IPS-20b (cell line): ENCODE results near the gene KCNH5.

Experiments used
- H3K27ac ChIP-seq: one replicate; pipeline ENCODE4 v1.5.1; 2013; ENCODE audit warnings: low read length
- H3K27me3 ChIP-seq: 2 replicates; pipeline ENCODE4 v1.6.1; 2013; ENCODE audit warnings: mild to moderate bottlenecking, low read length, inconsistent platforms; ENCODE audit not compliant: insufficient read depth
- H3K36me3 ChIP-seq: 2 replicates; pipeline ENCODE4 v1.6.1; 2013; ENCODE audit warnings: low read depth, mild to moderate bottlenecking, inconsistent platforms, low read length, moderate library complexity; ENCODE audit not compliant: insufficient read depth
- H3K4me1 ChIP-seq: 2 replicates; pipeline ENCODE4 v1.6.1; 2013; ENCODE audit warnings: mild to moderate bottlenecking, control low read depth, inconsistent platforms, low read length, moderate library complexity; ENCODE audit not compliant: insufficient read depth
- H3K4me3 ChIP-seq: 2 replicates; pipeline ENCODE4 v1.5.1; 2013; ENCODE audit warnings: mild to moderate bottlenecking, low read length, inconsistent platforms
- H3K9ac ChIP-seq: 2 replicates; pipeline ENCODE4 v1.6.1; 2013; ENCODE audit warnings: low read depth, mild to moderate bottlenecking, inconsistent platforms, low read length, moderate library complexity
- H3K9me3 ChIP-seq: 2 replicates; pipeline ENCODE4 v1.6.1; 2013; ENCODE audit warnings: mild to moderate bottlenecking, low read depth, low read length, inconsistent platforms; ENCODE audit not compliant: insufficient read depth

KCNH5 gene

DNA sequence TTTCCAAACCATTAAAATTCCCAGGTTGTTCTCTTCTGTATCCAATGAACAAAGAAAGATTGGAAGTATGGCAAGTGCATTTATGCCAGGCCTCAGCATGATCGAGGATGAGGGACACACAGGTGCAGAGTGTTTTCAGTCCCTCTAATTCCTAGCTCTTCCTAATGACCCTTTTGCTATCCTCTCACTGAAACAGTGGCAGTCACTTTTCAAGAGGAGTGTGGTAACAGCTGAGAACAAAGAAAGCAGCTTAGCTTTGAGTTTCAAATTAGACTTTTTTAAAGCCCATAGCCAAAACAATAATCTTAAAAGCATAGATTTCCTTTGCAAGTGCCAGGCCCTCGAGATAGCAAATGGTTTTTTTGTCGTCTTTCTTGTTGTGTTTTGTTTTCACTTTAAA lies 110.8 kb downstream of the KCNH5 start:
- Histone ChIP-seq H3K9me3 (no peaks in the 10 kb centered on the region), H3K9ac (no peak overlapping the region), H3K36me3 (no peaks in the 10 kb centered on the region), H3K27me3 (no peaks in the 10 kb centered on the region), H3K4me3 (no peak overlapping the region), H3K4me1 (peaks cover 15% of the 10 kb centered on the region; the same call in 1 of the 2 replicates), H3K27ac (no peak overlapping the region)

DNA sequence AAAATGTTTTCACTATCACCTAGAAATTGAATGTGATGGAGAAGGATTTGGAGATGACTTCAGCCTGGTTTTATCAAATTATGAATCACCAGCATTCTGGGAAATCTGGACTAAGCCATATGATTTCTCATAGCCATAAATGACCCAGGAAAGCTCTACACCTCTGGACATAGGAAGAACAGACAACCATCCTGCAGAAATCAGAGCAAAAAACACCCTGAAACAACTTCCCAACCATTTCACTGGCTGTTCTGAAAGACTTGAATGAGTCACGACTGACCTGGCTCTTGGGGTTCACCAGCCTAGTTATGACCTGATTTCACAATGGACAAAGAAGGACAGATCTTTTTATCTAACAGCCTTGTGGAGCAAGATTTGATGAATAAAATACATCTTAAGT lies 123.8 kb downstream of the KCNH5 start:
- no peaks in the 10 kb centered on the region for H3K4me1 ChIP-seq
- H3K27ac ChIP-seq = no peak overlapping the region

DNA sequence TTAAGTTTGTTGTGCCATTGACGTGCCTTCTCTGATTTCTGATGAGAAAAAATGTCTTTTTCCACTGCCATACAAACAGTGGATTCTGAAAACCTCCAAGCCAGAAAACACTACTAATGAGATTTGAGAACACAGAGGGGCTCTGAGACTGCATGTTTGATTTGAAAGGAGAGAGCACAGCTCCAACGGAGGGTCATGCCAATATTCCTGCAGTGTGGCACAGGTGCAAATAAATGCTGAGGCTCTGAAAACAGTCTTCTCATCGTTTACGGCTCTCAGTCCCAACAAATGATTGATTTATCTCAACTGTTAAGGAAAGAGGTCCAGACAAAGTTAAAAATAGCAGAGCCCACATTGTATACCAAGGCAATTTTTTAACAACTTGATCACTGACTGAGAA lies 128.7 kb downstream of the KCNH5 start:
- Histone ChIP-seq H3K27me3 (no peaks in the 10 kb centered on the region), H3K27ac (no peak overlapping the region), H3K4me3 (no peak overlapping the region), H3K9ac (no peak overlapping the region), H3K36me3 (no peaks in the 10 kb centered on the region), H3K9me3 (no peaks in the 10 kb centered on the region), H3K4me1 (no peaks in the 10 kb centered on the region)

More for the DNA sequence above, 123.8 kb downstream of the KCNH5 start:
- H3K36me3 ChIP-seq = no peaks in the 10 kb centered on the region
- H3K4me3 ChIP-seq = no peak overlapping the region
- no peak overlapping the region for H3K9ac ChIP-seq
- no peaks in the 10 kb centered on the region for H3K9me3 ChIP-seq
- no peaks in the 10 kb centered on the region for H3K27me3 ChIP-seq

DNA sequence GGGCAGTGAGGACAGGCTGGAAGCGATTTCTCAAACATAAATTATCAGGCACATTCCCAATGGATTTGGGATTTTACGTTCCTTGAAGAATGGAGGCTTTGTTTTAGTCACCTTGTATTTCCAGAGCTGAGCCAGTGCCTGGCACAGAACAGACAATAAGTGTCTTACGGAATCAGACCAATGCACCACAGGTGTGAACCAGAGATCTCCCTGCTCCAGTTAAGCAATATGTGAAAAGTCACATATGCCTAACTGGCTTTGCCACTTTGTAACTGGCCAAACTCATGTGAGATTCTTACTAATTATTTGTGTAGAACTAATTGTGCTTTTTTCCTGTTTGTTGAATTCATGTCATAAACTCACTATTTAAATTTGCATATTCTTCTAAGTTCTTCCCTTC lies 130.4 kb downstream of the KCNH5 start:
- Histone ChIP-seq H3K27me3 (no peaks in the 10 kb centered on the region), H3K4me3 (no peak overlapping the region), H3K9ac (no peak overlapping the region), H3K4me1 (no peaks in the 10 kb centered on the region), H3K9me3 (no peaks in the 10 kb centered on the region), H3K27ac (no peak overlapping the region), H3K36me3 (no peaks in the 10 kb centered on the region)

DNA sequence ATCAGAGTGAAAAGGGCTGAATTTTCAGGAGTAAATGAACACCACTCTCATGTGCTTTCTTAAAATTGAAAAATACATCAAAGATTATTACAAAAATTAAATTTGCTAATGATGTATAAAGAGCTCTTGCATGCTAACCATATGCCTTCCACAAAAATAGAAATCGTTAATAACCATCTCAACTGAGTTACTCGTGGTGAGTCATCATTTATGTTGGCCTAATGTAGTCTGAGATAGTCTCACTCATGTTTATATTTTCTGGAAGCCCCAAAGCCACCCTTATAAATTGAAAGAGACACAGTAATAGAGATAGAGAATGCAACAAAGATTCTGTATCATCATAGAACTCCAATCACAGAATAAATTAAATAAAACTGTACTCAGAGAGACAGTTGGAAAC lies 131.2 kb downstream of the KCNH5 start:
- no peaks in the 10 kb centered on the region for H3K4me1 ChIP-seq
- no peaks in the 10 kb centered on the region for H3K36me3 ChIP-seq
- no peak overlapping the region for H3K9ac ChIP-seq
- no peaks in the 10 kb centered on the region for H3K9me3 ChIP-seq
- no peak overlapping the region for H3K4me3 ChIP-seq
- no peak overlapping the region for H3K27ac ChIP-seq
- H3K27me3 ChIP-seq = no peaks in the 10 kb centered on the region

DNA sequence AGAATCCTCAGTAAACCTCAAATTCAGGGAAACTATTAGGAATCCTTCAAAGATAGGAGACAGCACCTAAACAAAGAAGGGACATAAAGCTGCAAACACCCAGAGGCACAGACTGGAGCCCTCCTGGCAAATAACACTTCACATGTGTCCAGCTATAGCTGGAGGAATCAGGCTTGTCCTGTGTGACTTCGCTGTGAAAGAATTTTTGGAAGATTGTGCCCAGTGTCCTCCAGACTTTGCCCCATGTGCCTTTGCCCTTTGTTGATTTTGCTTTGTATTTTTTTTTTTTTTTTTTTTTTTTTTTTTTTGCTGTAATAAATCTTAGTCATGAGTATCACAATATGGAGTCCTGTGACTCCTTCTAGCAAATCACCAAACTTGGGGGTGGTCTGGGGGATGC lies 136.8 kb downstream of the KCNH5 start:
- Histone ChIP-seq H3K36me3 (no peaks in the 10 kb centered on the region), H3K9me3 (no peaks in the 10 kb centered on the region), H3K4me1 (no peaks in the 10 kb centered on the region), H3K27ac (no peak overlapping the region), H3K9ac (no peak overlapping the region), H3K4me3 (no peak overlapping the region), H3K27me3 (no peaks in the 10 kb centered on the region)

DNA sequence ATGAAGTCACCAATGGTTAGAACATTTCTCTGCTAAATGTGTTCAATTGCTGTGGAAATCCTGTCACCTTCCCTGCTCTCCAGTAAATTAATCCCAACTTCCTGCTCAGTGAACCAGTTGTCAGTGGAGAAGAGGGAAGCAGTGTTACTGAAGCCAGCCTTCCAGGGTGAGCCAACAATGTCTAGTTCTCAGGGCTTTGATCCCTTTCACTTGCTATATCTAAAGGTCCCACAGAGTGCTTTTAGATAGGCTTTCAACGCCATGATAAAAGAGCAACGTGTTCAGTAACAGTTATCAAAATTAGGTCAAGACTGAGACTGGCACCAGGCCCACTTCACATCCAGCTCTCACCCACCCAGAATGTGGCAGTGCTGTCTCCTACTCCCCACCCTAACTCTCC lies 139.7 kb downstream of the KCNH5 start:
- no peak overlapping the region for H3K27ac ChIP-seq
- no peak overlapping the region for H3K4me3 ChIP-seq
- H3K9ac ChIP-seq = no peak overlapping the region
- H3K36me3 ChIP-seq = no peaks in the 10 kb centered on the region
- no peaks in the 10 kb centered on the region for H3K9me3 ChIP-seq
- no peaks in the 10 kb centered on the region for H3K27me3 ChIP-seq
- H3K4me1 ChIP-seq = no peaks in the 10 kb centered on the region

DNA sequence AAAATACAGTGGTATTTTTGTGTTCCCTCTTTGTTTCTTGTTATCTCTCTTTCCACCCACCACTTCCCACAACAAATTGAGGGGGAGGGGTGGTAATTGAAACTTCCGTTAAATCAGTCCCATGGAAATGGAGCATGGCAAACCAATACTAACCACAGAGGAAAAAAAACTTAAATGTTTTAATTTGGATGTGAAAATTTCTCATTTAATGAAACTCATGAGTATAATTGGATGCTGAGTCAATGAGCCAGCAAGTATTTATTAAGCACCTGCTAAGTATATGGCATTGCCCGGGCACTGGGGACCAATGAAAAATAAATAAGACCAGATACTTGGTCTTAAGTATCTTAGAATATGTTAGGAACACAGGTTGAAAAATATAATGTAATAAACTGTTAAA lies 147.5 kb downstream of the KCNH5 start:
- no peaks in the 10 kb centered on the region for H3K36me3 ChIP-seq
- H3K27me3 ChIP-seq = no peaks in the 10 kb centered on the region
- H3K27ac ChIP-seq = no peak overlapping the region
- peaks cover 28% of the 10 kb centered on the region; the same call in 1 of the 2 replicates for H3K4me1 ChIP-seq
- H3K4me3 ChIP-seq = no peak overlapping the region
- no peaks in the 10 kb centered on the region; the same call in 1 of the 2 replicates for H3K9me3 ChIP-seq
- no peak overlapping the region for H3K9ac ChIP-seq

DNA sequence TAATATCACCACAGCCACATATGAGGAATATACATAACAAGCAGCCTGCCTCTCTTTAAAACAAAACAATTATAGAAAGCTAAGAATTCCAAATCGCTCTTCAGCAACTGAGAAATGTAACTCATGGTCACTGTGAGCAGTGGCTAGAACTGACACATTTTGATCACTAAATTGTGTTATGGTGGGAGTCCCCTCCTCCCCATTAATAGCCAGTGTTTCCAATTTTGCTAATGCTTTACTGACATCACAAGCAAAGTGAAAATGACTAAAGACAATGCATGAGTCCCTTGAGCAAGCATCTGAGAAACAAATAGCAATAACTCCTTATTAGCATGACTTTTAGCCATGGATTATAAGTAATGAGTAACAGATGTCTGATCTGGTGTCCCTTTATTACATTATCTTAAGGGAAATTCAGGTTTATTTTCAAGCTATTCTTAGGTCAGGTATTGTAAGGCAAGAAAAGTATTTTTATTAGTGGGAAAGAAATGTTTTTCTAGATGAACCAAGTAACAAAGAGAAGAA lies 148.3 kb downstream of the KCNH5 start:
- no peaks in the 10 kb centered on the region for H3K36me3 ChIP-seq
- H3K27me3 ChIP-seq = no peaks in the 10 kb centered on the region
- H3K4me1 ChIP-seq = peaks cover 28% of the 10 kb centered on the region; the same call in 1 of the 2 replicates
- no peak overlapping the region for H3K27ac ChIP-seq
- H3K4me3 ChIP-seq = no peak overlapping the region
- no peaks in the 10 kb centered on the region; the same call in 1 of the 2 replicates for H3K9me3 ChIP-seq
- no peak overlapping the region for H3K9ac ChIP-seq

DNA sequence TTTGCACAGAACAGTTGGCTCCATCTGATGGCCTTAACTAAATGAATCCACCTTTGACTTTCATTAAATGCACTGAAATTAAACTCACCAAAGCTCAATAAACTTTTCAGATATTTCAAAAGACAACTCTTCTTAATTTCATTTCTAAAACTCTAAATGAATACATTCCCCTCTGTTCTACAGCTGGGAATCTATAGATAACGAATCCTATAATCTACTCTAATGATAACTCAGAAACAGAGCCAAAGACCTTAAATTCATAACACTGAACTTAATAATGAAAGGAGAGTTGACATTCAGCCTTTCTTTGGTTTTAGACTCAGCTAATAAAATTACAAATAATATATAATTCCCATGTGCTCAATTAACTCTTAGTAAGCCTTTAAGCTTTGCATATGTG lies 150.5 kb downstream of the KCNH5 start:
- Histone ChIP-seq H3K27ac (no peak overlapping the region), H3K9me3 (no peaks in the 10 kb centered on the region), H3K4me1 (peaks cover 28% of the 10 kb centered on the region; the same call in 1 of the 2 replicates), H3K27me3 (no peaks in the 10 kb centered on the region), H3K9ac (no peak overlapping the region), H3K4me3 (no peak overlapping the region), H3K36me3 (no peaks in the 10 kb centered on the region)

DNA sequence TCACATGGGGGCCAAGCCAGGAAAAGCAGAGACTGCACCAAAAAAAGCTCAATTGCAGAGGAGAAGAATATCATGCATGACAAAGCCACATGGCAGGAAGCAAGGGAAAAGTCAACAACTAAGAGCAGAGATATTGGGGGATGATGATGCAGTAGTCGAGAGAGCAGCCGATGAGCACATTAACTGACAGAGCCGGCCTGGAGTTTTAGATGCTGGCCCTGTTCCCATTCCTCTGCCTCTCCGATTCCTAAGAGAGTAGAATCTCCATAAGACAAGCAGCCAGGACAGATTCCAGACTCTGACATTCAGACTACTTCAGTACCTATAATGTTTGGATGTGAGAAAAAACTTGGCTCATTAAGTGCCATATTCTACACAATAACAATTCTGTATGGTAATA lies 155.9 kb downstream of the KCNH5 start:
- Histone ChIP-seq H3K27me3 (no peaks in the 10 kb centered on the region), H3K4me1 (peaks cover 8% of the 10 kb centered on the region; the same call in 1 of the 2 replicates), H3K4me3 (no peak overlapping the region), H3K9ac (no peak overlapping the region), H3K27ac (no peak overlapping the region), H3K36me3 (no peaks in the 10 kb centered on the region), H3K9me3 (no peaks in the 10 kb centered on the region)

DNA sequence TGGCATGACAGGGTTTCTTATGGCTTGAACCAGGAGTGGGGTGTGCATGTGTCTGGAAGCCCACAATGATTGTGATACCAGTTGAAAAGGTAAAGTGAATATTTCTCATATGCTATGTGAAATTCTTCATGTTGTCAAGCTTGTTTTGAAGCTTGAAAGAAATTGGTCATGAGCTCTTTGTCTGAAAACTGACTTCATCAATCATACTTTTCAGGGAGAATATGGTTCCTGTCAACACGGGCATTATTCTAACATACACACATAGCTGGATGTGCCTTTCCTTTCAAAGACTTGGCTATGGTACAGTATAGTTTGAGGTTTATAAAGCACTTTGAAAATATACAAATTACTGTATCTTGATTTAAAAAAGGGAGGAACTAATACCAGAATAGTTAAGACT lies 158.8 kb downstream of the KCNH5 start:
- Histone ChIP-seq H3K27ac (no peak overlapping the region), H3K36me3 (no peaks in the 10 kb centered on the region), H3K9ac (no peak overlapping the region), H3K4me1 (peaks cover 8% of the 10 kb centered on the region; the same call in 1 of the 2 replicates), H3K4me3 (no peak overlapping the region), H3K27me3 (no peaks in the 10 kb centered on the region), H3K9me3 (no peaks in the 10 kb centered on the region)
